Fibroblast of lung (primary cell): ENCODE measurements around the gene CEP128. TPM values are rescaled to one million over a fixed set of nuclear protein-coding genes. Genes with fewer than 3 reads are reported as not detected.

Experiments used
- DNase-seq, 2 donors: peaks; one replicate each; pipeline versions ENCODE4 v3.0.0 to v3.0.0-alpha.2; 2010; ENCODE audit warnings: low read depth in 2 of 2
- H2AFZ ChIP-seq: 2 replicates; pipeline ENCODE4 v1.5.1; 2012; ENCODE audit warnings: low read length, control low read depth, inconsistent platforms
- H3K27ac ChIP-seq: 2 replicates; pipeline ENCODE4 v1.5.1; 2011; ENCODE audit warnings: low read length, control low read depth; ENCODE audit not compliant: insufficient read depth
- H3K27me3 ChIP-seq: 2 replicates; pipeline ENCODE4 v1.5.1; 2011; ENCODE audit warnings: mild to moderate bottlenecking, low read length; ENCODE audit not compliant: control insufficient read depth, insufficient read depth
- H3K36me3 ChIP-seq: 2 replicates; pipeline ENCODE4 v1.5.1; 2011; ENCODE audit warnings: low read length; ENCODE audit not compliant: control insufficient read depth, insufficient read depth
- H3K4me1 ChIP-seq: 2 replicates; pipeline ENCODE4 v1.5.1; 2011; ENCODE audit warnings: low read length; ENCODE audit not compliant: control insufficient read depth, insufficient read depth; ENCODE audit errors: extremely low read depth
- H3K4me2 ChIP-seq: 2 replicates; pipeline ENCODE4 v1.5.1; 2011; ENCODE audit warnings: low read length, control low read depth; ENCODE audit not compliant: insufficient read depth; ENCODE audit errors: extremely low read depth
- H3K4me3 ChIP-seq, 4 experiments: fragments of 200-600 bp in 1 of 4; sonication (generic) in 1 of 4; replicated peaks in 1 of 4; 2 replicates each; pipeline ENCODE4 v1.5.1; 2011 to 2016; ENCODE audit warnings: low read length in 4 of 4, low read depth in 3 of 4, mild to moderate bottlenecking in 3 of 4, control low read depth in 2 of 4, inconsistent platforms in 1 of 4, mixed read lengths in 1 of 4; ENCODE audit not compliant: insufficient read depth in 1 of 4; ENCODE audit errors: control extremely low read depth in 1 of 4
- H3K79me2 ChIP-seq: 2 replicates; pipeline ENCODE4 v1.5.1; 2012; ENCODE audit warnings: mild to moderate bottlenecking, low read length, inconsistent platforms; ENCODE audit not compliant: control insufficient read depth, insufficient read depth
- H3K9ac ChIP-seq: 2 replicates; pipeline ENCODE4 v1.5.1; 2011; ENCODE audit warnings: mild to moderate bottlenecking, low read length, control low read depth; ENCODE audit not compliant: insufficient read depth
- H3K9me3 ChIP-seq: 2 replicates; pipeline ENCODE4 v1.5.1; 2012; ENCODE audit warnings: low read depth, low read length; ENCODE audit not compliant: control insufficient read depth, insufficient read depth
- H4K20me1 ChIP-seq: 2 replicates; pipeline ENCODE4 v1.5.1; 2011; ENCODE audit warnings: low read length; ENCODE audit not compliant: control insufficient read depth, insufficient read depth; ENCODE audit errors: extremely low read depth
- CTCF ChIP-seq, 2 donors: IDR thresholded peaks in 1 of 2; conservative IDR thresholded peaks in 1 of 2; 1 replicate in 1 of 2; 2 replicates in 1 of 2; pipeline ENCODE4 v1.5.1; 2011 to 2012; ENCODE audit warnings: low read length in 2 of 2, control low read depth in 1 of 2, inconsistent platforms in 1 of 2, low read depth in 1 of 2, mild to moderate bottlenecking in 1 of 2
- EZH2 ChIP-seq: IDR thresholded peaks from 2 replicates; pipeline ENCODE4 v1.5.1; 2012; ENCODE audit warnings: low read length, control low read depth, mild to moderate bottlenecking; ENCODE audit errors: missing control alignments
- polyA plus RNA-seq, 2 donors: library from polyadenylated mRNA; depleted of rRNA in 1 of 2; stranded (reverse) in 1 of 2; unstranded in 1 of 2; fragments of >200 nt; gene quantifications; 2 replicates each; pipeline ENCODE4 v1.2.1, GENCODE V29; 2011 to 2012; ENCODE audit warnings: missing spikeins in 1 of 2
- total RNA-seq: library from RNA; depleted of rRNA; stranded (reverse); fragments of >200 nt; gene quantifications from 2 replicates; pipeline ENCODE4 v1.2.1, GENCODE V29; 2014

Gene CEP128
- total and polyA plus RNA-seq, 2 donors (not counting 1 experiment from before 2014, with no cell fraction given): 1.3 to 7.8 TPM

- H3K27ac ChIP-seq: no peak overlapping the region
- no peaks in the 10 kb centered on the region for H3K36me3 ChIP-seq
- no peak for DNase-seq
- H4K20me1 ChIP-seq: no peaks in the 10 kb centered on the region
- H3K4me3 ChIP-seq: no peak overlapping the region
- no peak overlapping the region for H3K4me2 ChIP-seq
- no peak overlapping the region for H2AFZ ChIP-seq
- H3K9ac ChIP-seq: no peak overlapping the region
- no peaks in the 10 kb centered on the region for H3K79me2 ChIP-seq
- no peaks in the 10 kb centered on the region for H3K9me3 ChIP-seq
- no peak for TF ChIP-seq CTCF (conservative IDR thresholded peaks at IDR 0.05 in 1 of 2, IDR thresholded peaks at IDR 0.05 in 1 of 2; ENCODE audit: low read depth in 1 of 2, low read length in 2 of 2)
- no peak for TF ChIP-seq EZH2
- no peaks in the 10 kb centered on the region for H3K27me3 ChIP-seq
- H3K4me1 ChIP-seq: no peaks in the 10 kb centered on the region
Observed at GRCh38 chr14:80698974-80699373, 242.6 kb downstream of the CEP128 start.

GRCh38 chr14:80695869-80696268, 245.7 kb downstream of the CEP128 start:
- DNase-seq: no peak
- Histone ChIP-seq H3K4me1 (no peaks in the 10 kb centered on the region), H3K9me3 (no peaks in the 10 kb centered on the region), H3K4me3 (no peak overlapping the region), H3K4me2 (no peak overlapping the region), H3K27me3 (no peaks in the 10 kb centered on the region), H3K9ac (no peak overlapping the region), H2AFZ (no peak overlapping the region), H3K79me2 (no peaks in the 10 kb centered on the region), H3K36me3 (no peaks in the 10 kb centered on the region), H4K20me1 (no peaks in the 10 kb centered on the region), H3K27ac (no peak overlapping the region)
- TF ChIP-seq CTCF (conservative IDR thresholded peaks at IDR 0.05 in 1 of 2, IDR thresholded peaks at IDR 0.05 in 1 of 2; ENCODE audit: low read depth in 1 of 2, low read length in 2 of 2) (no peak), EZH2 (no peak)

GRCh38 chr14:80692903-80693302, 248.6 kb downstream of the CEP128 start:
- Histone ChIP-seq H3K27ac (no peak overlapping the region), H2AFZ (no peak overlapping the region), H3K36me3 (no peaks in the 10 kb centered on the region), H3K4me3 (no peak overlapping the region), H3K79me2 (no peaks in the 10 kb centered on the region), H3K4me2 (no peak overlapping the region), H4K20me1 (no peaks in the 10 kb centered on the region), H3K4me1 (no peaks in the 10 kb centered on the region), H3K9me3 (no peaks in the 10 kb centered on the region), H3K9ac (no peak overlapping the region), H3K27me3 (no peaks in the 10 kb centered on the region)
- TF ChIP-seq EZH2: no peak
- TF ChIP-seq CTCF (conservative IDR thresholded peaks at IDR 0.05 in 1 of 2, IDR thresholded peaks at IDR 0.05 in 1 of 2; ENCODE audit: low read depth in 1 of 2, low read length in 2 of 2): no peak
- no peak for DNase-seq
